ENCODE data around the gene PDZK1.
A peak's percentile ranks its signal among the peaks of the same experiment; 100 is the strongest.
"Not testable (repeated sequence)": the region's sequence is repeated elsewhere in the genome, so short reads cannot be mapped to it uniquely, and the experiment has no call there.

Gene PDZK1

DNA sequence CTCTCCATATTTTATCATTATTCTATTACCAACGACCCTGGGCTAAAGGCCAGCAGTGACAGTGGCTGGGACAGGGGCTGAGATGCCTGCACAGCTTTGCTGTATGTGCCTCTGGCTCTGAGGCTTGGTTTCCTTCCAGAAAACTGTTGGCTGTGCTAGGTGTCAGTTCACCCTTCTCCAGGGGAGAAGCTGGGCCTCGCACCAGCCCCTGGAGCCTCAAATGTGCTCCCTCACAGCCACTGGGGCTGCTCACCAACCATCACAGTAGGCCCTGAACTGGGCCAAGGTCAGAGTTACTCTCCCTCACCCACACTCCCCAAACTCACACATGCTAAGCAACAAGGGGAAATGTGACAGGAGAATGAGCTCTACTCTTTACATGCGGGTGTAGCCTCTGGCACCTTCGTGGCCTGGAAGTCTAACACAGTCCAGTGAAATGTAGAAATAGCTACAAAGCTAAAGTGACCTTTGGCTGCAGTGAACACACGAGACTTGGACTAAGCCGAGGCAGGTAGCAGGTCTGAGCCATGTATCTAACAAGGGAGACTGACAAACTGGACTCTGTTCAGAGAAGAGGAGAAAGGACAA lies 7.5 kb upstream of the PDZK1 start:
- in situ Hi-C loops (cut with MboI; ENCODE audit: low pct_unique_long_range_greater_than_20kb, low sequenced_read_pairs): no loop called here
- DNase-seq: no peak

DNA sequence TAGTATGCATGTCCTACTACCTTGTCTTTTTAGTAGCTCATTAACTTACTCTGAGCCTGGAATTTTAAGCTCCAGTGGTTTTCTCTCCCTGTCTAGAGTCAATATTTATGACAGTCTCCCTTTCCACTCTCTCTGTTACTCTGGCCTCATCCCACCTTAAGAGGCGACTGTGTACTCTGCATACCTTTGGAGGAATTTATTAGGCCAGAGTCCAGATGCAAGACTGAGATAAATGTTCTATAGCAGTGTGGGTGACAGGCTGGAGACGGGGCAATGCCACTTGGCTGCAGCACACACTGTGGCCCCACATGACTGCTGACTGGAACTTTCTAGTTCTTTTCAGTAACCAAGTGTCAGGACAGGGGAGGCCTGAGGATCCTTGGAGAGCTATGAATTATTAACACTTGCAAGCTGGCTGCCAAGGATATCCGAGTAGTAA lies 4.1 kb upstream of the PDZK1 start:
- no peak for DNase-seq

DNA sequence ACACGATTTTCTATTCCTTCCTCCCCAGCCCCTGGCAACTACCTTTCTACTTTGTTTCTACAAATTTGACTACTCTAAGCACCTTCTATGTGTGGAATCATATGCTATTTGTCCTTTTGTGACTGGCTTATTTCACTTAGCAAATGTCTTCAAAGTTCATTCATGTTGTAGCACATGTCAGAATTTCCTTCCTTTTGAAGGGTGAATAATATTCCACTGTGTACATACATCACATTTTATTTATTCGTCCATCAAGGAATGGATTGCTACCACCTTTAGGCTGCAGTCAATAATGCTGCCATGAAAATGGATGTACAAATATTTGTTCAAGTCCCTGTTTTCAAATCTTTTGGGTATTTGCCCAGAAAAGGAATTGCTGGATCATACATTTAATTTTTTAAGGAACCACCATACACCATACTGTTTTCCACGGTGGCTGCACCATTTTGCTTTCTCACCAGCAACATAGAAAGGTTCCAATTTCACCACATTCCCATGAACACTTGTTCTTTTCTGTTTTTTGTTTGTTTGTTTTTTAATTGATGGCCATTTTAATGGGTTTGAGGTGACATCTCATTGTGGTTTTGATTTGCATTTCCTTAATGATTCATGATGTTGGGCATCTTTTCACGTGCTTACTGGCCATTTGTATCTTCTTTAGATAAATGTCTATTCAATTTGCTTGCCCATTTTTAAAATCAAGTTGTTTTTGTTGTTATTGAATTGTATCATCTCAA lies 3.3 kb upstream of the PDZK1 start:
- DNase-seq: no peak

More for the DNA sequence above, 4.1 kb upstream of the PDZK1 start:
- in situ Hi-C loops (cut with MboI; ENCODE audit: low pct_unique_long_range_greater_than_20kb, low sequenced_read_pairs): no loop called here

DNA sequence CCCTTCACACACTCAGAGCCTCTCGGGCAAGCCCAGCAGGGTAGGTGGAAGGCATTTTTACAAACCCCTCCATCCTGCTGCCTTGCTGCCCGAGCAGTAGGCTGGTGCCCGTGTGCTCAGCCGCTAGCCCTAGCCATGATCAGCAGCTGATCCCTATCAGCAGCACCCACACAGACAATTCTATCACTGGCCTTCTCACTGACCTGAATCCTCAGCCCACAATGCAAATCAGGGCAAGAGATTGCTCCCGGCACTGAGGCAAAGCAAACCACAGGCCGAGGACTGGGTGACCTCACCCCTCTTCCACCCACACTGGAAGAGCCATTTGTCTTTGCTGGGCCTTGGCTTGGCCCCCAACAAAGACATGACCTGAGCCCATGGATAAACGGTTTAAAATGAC lies 895 bp upstream of the PDZK1 start:
- in situ Hi-C loops (cut with MboI; ENCODE audit: low pct_unique_long_range_greater_than_20kb, low sequenced_read_pairs): no loop called here
- no peak for DNase-seq

More for the DNA sequence above, 3.3 kb upstream of the PDZK1 start:
- in situ Hi-C loops (cut with MboI; ENCODE audit: low pct_unique_long_range_greater_than_20kb, low sequenced_read_pairs): no loop called here

DNA sequence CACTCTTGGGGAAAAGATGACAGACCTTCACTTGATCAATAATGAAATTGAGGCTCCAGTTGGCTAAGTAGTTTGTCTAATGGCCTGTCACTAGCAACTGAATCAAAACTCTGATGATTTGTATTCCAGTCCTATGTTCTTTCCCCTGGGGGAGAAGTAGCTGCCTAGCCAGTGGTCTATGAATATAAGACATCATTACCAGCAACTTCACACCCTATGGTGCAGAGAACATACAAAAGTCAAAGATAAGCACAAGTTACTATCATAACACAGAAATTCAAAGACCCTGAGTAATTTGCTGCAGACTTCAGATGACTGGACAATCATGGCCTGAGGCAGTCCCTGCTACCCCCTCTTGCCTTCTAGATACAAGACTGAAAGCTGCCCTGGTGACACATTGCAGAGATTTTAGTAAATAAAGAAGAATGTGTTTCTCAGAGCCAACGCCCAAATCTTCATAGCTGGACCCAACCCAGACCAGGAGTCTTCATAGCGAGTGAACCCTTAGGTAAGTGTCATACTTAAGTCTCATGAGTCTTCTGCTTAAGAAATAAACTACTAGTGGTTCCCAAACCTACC lies 993 bp downstream of the PDZK1 start:
- DNase-seq: no peak
- in situ Hi-C loops (cut with MboI; ENCODE audit: low pct_unique_long_range_greater_than_20kb, low sequenced_read_pairs): no loop called here

DNA sequence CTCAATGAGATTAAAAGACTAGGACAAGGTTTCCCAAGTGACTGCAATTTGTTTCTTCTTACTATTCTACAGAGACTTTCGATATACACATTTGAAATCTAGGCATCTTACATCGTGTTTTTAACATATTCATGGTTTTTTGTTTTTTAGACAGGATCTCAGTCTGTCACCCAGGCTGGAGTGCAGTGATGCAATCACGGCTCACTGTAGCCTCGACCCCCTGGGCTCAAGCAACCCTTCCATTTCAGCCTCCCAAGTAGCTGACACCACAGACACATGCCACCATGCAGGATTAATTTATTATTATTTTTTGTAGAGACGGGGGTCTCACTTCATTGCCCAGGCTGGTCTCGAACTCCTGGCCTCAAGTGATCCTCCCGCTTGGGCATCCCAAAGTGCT lies 1.5 kb downstream of the PDZK1 start:
- DNase-seq: no peak
- in situ Hi-C loops (cut with MboI; ENCODE audit: low pct_unique_long_range_greater_than_20kb, low sequenced_read_pairs): no loop called here

DNA sequence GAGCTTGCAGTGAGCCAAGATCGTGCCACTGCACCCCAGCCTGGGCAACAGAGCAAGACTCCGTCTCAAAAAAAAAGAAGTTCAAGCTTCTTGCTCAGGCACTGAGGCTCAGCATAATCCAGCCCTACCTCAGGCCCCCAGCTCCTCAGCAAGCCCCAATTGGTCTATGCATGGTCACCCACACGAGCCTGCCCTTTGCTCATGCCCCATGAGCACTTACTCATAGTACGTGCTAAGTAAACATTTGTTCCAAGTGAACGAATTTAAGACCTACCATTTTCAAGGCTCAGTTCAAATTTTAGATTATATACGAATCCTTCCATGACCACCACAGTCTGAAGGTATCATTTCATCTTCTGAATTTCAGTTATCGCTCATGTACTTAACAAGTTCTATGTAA lies 4.3 kb downstream of the PDZK1 start:
- in situ Hi-C loops (cut with MboI; ENCODE audit: low pct_unique_long_range_greater_than_20kb, low sequenced_read_pairs): no loop called here
- no peak for DNase-seq

DNA sequence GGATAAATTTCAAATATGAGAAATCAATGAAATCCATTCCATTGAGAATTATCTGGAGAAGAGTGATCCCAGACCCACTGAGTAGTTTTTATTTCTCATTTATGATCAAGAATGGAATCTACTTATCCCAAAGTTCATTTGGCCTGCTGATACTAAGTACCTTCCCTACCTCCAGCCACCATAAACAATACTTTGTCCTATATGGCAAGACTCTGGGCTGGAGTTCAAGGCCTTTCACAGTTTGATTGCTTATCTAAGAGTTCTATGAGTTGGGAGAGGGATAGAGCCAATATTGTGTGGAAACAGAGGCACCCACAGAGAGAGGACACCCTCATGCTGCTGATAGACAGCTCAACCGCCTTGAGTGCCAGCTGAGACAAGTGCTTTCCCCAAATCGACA lies 5.1 kb downstream of the PDZK1 start:
- DNase-seq: no peak
- in situ Hi-C loops (cut with MboI; ENCODE audit: low pct_unique_long_range_greater_than_20kb, low sequenced_read_pairs): no loop called here

DNA sequence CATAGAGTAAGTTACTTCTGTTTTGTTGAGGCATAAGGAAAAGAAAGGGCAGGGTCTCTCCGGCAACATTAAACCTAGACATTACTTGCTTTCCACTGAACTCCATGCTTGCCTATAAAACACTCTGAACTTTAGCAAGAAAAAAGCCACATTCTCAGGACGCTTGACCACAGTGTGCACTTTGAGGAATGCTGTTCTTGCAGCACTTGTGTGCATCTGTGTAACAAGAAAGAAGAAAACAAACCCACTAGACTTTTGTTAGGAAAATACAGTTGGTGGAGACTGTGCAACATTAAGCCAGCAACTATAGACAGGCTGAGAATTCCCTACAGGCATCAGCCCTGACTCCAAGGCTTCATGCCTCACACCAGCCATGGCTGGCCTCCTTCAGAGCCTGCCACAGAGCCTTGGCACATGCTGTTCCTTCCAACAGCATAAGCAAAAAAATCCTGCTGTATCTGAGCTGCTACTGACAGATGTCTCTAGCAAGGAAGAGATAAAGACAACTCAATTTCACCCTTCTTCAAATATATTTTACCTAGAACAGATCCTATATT lies 5.8 kb downstream of the PDZK1 start:
- in situ Hi-C loops (cut with MboI; ENCODE audit: low pct_unique_long_range_greater_than_20kb, low sequenced_read_pairs): no loop called here
- no peak for DNase-seq

DNA sequence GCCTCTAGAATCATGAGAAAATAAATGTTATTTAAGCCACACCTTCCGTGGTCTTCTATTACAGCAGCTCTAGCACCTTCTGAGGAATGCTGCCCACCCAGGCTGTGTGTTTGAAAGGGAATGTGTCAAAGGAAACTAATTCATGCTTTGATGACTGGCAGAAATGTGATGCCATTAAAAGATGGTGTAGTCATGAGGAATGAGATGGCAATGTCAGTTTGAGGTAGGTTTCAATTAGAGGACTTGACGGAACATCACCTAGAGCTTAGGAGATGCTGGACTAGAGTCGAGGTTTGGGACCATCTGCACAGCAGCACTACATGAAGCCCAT lies 10.6 kb downstream of the PDZK1 start:
- no peak for DNase-seq
- in situ Hi-C loops (cut with MboI; ENCODE audit: low pct_unique_long_range_greater_than_20kb, low sequenced_read_pairs): no loop called here

DNA sequence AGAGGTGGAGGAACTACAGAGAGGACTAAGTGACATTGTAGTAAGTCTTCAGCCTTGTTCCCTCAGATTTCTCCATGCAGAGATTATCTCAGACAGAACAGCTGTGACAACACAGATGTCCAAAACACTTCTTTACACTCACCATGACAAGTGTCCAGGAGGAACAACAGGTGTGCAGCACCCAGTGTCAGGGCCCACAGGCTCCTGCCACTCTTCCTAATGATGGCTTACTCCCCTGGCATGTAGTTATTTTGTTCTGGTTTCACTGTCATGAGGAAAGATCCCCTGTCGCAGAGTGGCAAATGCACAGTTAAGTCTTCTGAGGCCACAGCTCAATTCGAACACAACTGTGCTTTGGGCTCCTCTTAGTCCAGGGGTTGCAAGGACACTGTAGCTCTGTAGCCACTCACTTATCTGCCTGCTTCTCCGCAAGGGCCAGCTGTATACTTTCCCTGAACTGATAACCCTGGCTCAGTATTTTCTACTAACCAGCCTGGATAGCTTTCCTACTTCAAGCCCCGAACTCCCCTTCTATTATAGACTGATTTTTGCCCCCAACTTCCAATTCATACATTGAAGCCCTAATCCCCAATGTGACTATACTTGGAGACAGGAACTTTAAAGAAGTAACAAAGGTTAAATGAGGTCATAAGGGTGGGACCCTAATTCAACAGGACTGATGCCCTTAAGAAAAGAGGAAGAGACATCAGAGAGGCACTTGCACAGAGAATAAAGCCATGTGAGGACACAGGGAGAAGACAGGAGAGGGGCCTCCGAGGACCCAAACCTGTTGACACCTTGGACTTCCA lies 11.1 kb downstream of the PDZK1 start:
- in situ Hi-C loops (cut with MboI; ENCODE audit: low pct_unique_long_range_greater_than_20kb, low sequenced_read_pairs): no loop called here
- DNase-seq: peak; percentile 59

DNA sequence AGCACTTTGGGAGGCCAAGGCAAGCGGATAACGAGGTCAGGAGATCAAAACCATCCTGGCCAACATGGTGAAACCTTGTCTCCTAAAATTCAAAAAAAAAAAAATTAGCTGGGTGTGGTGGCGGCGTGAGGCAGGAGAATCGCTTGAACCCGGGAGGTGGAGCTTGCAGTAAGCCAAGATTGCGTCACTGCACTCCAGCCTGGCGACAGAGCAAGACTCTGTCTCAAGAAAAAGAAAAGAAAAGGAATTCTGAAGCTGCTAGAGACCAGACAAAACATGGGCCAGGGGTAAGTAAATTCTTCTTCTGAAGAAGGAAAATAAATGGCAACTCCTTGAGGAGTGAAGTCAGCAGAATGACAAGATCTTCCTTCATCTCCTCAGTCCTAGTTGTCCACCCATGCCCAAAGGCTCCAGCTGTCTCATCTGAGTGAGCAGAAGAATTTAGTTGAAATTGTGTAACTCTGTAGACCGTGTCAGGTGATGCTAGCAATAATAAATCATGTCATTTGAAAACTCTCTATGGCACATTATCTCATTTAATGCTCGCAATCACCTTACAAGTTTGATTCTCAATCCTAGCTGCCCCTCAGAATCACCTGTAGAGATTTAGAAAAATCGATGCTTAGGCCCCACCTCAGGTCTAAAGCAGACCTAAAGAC lies 14.3 kb downstream of the PDZK1 start:
- no peak for DNase-seq
- in situ Hi-C loops (cut with MboI; ENCODE audit: low pct_unique_long_range_greater_than_20kb, low sequenced_read_pairs): no loop called here

DNA sequence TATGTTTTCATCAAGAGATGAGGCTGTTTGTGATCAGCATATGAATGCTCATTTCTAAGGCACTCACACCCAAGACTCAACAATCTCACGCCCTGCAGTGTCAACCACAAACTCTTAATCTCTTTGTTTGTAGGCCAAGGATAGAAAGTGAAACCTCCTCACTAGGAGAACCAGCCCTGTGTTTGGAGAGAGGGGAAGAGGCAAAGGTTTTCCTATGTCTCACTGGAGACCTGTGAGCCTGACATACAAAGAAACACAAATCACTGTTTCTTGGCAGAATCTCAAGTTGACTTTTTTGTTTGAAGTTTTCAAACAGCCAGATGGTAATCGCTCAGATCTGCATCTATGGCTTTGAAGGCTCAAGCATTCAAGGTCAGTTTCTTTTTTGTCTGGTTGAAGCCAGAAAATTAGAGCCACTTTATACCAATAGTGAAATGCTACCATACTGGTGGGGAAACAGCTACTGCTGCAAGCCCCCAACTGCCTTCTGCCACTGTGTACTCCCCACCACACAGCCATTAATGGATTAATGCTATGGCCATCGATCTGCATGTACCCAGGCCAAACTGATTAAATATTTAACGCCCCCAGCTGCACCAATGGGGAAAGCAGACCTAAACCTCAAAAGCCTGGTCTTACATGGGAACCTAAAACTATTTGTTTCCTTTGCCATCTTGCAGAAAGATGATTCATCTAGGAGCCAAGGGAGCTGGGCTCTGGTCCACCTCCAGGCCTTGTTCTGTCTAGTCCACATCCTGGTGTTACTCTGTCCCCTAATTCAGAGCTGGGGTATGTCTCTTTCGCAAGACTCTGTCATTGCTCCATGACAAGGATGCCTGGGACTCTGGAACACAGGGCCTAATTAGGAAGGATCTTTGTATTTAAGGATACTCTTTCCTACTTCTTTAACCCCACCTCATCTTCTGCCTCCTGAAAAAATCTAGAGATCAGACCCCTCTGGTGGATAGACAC lies 16.3 kb downstream of the PDZK1 start:
- DNase-seq: peak; percentile 32
- in situ Hi-C loops (cut with MboI; ENCODE audit: low pct_unique_long_range_greater_than_20kb, low sequenced_read_pairs): no loop called here

DNA sequence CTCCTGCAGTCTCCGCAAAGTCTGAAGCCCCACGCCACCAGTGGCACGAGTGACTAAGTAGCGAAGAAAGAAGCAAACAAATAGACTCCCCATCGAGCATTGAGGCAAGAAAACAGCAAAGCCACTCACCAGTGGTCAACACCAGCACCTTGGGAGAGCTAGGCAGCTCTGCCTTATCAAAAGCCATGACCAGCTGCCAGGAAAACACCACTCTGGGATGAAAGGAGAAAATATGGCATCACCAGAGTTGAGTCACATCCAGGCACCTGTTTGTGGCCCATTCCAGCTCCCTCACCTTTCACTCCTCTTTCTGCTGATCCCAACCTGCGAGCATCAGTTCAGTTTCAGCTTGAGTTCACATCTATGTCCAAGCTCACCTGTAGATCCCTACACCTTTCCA lies 17.2 kb downstream of the PDZK1 start:
- in situ Hi-C loops (cut with MboI; ENCODE audit: low pct_unique_long_range_greater_than_20kb, low sequenced_read_pairs): no loop called here
- DNase-seq: no peak

DNA sequence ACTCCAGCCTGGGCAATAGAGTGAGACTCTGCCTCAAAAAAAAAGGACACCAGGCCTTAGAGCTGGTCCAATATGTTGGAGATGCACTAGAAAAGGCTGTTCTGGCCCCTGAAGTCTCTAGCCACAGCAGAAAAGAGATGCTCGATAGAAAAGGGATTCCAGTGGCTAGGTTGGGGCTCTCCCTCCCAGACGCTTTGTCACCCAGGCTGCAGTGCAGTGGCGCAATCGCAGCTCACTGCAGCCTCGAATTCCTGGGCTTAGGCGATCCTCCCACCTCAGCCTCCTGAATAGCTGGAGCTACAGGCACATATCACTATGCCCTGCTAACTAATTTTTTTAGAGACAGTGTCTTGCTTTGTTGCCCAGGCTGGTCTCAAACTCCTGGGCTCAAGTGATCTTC lies 18.2 kb downstream of the PDZK1 start:
- DNase-seq: no peak
- in situ Hi-C loops (cut with MboI; ENCODE audit: low pct_unique_long_range_greater_than_20kb, low sequenced_read_pairs): no loop called here

DNA sequence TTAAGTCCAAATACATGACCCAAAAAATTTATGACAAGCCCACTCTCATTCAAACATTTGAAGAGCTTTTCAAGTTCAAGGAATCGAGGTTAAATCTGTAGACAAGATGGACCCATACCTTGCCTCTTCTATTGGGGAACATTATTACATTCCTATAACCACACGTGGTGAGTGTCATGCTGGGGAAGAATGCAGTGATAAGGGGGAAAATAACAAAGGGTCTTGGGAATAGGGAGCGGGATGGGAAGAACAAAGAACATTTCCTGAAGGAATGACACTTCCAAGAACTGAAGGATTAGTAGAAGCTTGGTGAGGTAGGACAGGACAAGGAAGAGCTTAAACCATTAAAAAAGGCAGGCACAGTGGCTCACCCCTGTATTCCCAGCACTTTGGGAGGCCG lies 18.8 kb downstream of the PDZK1 start:
- DNase-seq: no peak
- in situ Hi-C loops (cut with MboI; ENCODE audit: low pct_unique_long_range_greater_than_20kb, low sequenced_read_pairs): no loop called here

DNA sequence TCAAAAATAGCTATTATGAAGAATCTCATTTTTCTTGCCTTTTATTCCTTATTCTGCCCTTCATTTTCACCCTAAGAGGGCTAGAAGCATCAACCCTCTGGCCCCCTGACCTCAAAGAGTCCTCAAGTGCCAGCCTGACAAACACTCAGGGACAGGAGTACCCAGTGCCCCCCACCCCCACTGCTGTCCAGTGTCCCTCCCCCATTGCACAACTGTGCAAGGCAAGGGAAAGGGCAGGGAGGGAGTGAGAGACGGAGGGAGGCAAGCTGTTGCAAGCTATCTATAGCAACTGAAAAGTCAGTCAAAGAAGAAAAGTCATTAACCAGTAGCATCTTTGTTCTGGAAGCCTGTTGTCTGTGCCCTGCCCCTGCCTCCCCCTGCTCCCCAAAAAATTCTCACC lies 21.1 kb downstream of the PDZK1 start:
- DNase-seq; in situ Hi-C loops (cut with MboI; ENCODE audit: low pct_unique_long_range_greater_than_20kb, low sequenced_read_pairs): not testable (repeated sequence)

DNA sequence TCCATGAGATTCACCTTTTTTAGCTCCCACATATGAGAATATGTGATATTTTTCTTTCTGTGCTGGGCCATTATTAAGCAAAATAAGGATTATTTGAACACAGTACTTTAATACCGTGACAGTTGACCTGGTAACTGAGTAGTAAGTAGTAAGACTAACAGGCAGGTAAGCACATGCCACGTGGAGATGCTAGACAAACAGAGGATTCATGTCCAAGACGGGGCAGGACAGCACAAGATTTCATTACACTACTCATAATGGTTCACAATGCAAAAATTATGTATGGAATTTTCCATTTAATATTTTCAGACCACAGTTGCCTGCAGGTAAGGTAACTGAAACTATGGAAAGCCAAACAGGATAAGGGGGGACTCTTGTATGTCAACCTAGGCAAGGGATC lies 22.3 kb downstream of the PDZK1 start:
- in situ Hi-C loops (cut with MboI; ENCODE audit: low pct_unique_long_range_greater_than_20kb, low sequenced_read_pairs): not testable (repeated sequence)

More for the DNA sequence above, 22.3 kb downstream of the PDZK1 start:
- DNase-seq: not testable (repeated sequence)

Measured in KBM-7 (cell line).